ENCODE measurements around the gene CFL2. TPM values are rescaled to one million over a fixed set of nuclear protein-coding genes. Genes with fewer than 3 reads are reported as not detected.

Gene CFL2
- total and polyA plus RNA-seq, 2 of the 13 experiments (the other 11 are each of a cell fraction or from before 2014, with no cell fraction given) = 114 to 158 TPM

GRCh38 chr14:34680806-34681479, 33.5 kb downstream of the CFL2 start:
- ChIA-PET CTCF (ENCODE audit: low intra/inter-chr PET ratio, low total read pairs) (no interaction called here), POLR2A (interaction anchor here (1.5 kb wide), 1 partner anchor 12 kb away, joined by 4 read pairs; no protein-coding TSS in a partner anchor)
- no peak overlapping the region for H3K27ac ChIP-seq (ENCODE audit: extremely low read length, insufficient read depth, low read length)
- FAIRE-seq (no peak), DNase-seq (ENCODE audit: low spot score) (no peak), ATAC-seq (no peak)
- in situ Hi-C loops (cut with HindIII; ENCODE audit: extremely low pct_ligation_motif_present, low pct_unique_long_range_greater_than_20kb) = no loop called here
- peak overlapping the region; percentile 8 for H2AFZ ChIP-seq (ENCODE audit: low read length)
- peaks cover 32% of the 10 kb centered on the region for H3K4me1 ChIP-seq (ENCODE audit: insufficient read depth, low read length)
- WGBS (ENCODE audit: low lambda C conversion rate) = 45% methylated on average over 8 of the region's 8 CpGs
- no peak overlapping the region for H3K4me3 ChIP-seq (replicated peaks in 1 of 3; ENCODE audit: insufficient read depth in 1 of 3, low read depth in 2 of 3, low read length in 3 of 3)
- no peaks in the 10 kb centered on the region for H3K79me2 ChIP-seq (ENCODE audit: insufficient read depth, low read length)
- no peaks in the 10 kb centered on the region for H4K20me1 ChIP-seq (ENCODE audit: insufficient read depth, low read length)
- no peaks in the 10 kb centered on the region for H3K36me3 ChIP-seq (replicated peaks in 1 of 2; ENCODE audit: control insufficient read depth in 1 of 2, insufficient read depth in 2 of 2, low read length in 2 of 2)
- H3K9ac ChIP-seq (ENCODE audit: insufficient read depth, low read depth, low read length) = no peak overlapping the region
- H3K9me3 ChIP-seq (ENCODE audit: low read length) = no peaks in the 10 kb centered on the region
- H3K27me3 ChIP-seq (ENCODE audit: control insufficient read depth in 1 of 2, insufficient read depth in 2 of 2, low read length in 2 of 2) = peaks cover 0 to 2% of the 10 kb centered on the region in 2 experiments; a peak in 3 of 5 replicates
- H3K4me2 ChIP-seq (ENCODE audit: low read depth, low read length) = no peak overlapping the region; the same call in 1 of the 2 replicates
- no TSS peak for BruUV-seq (replicated peaks)
- intact Hi-C loops (cut with micrococcal nuclease; ENCODE audit: unreplicated experiment) = no loop called here
- TF ChIP-seq ZNF274 (CRISPR knock-in tag; IDR thresholded peaks at IDR 0.05) (0 out of 2 replicates have a peak, but pooled peaks have one; percentile 25), ZNF883 (CRISPR knock-in tag; IDR thresholded peaks at IDR 0.05; ENCODE audit: not compliant biosample characterization) (peak; percentile 28), HIVEP1 (CRISPR knock-in tag; IDR thresholded peaks at IDR 0.05) (0 out of 2 replicates have a peak, but pooled peaks have one; percentile 33), FOXP4 (CRISPR knock-in tag; IDR thresholded peaks at IDR 0.05) (no peak), CSRNP2 (CRISPR knock-in tag; conservative IDR thresholded peaks at IDR 0.05; ENCODE audit: low read depth) (no peak), ZNF547 (CRISPR knock-in tag; IDR thresholded peaks at IDR 0.05) (0 out of 2 replicates have a peak, but pooled peaks have one; percentile 34)
- TF ChIP-seq, protein P1, sequence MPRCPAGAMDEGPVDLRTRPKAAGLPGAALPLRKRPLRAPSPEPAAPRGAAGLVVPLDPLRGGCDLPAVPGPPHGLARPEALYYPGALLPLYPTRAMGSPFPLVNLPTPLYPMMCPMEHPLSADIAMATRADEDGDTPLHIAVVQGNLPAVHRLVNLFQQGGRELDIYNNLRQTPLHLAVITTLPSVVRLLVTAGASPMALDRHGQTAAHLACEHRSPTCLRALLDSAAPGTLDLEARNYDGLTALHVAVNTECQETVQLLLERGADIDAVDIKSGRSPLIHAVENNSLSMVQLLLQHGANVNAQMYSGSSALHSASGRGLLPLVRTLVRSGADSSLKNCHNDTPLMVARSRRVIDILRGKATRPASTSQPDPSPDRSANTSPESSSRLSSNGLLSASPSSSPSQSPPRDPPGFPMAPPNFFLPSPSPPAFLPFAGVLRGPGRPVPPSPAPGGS (CRISPR knock-in tag; IDR thresholded peaks at IDR 0.05) = peak; percentile 64; the same call in 1 of the 2 replicates
- TF ChIP-seq, protein P2, sequence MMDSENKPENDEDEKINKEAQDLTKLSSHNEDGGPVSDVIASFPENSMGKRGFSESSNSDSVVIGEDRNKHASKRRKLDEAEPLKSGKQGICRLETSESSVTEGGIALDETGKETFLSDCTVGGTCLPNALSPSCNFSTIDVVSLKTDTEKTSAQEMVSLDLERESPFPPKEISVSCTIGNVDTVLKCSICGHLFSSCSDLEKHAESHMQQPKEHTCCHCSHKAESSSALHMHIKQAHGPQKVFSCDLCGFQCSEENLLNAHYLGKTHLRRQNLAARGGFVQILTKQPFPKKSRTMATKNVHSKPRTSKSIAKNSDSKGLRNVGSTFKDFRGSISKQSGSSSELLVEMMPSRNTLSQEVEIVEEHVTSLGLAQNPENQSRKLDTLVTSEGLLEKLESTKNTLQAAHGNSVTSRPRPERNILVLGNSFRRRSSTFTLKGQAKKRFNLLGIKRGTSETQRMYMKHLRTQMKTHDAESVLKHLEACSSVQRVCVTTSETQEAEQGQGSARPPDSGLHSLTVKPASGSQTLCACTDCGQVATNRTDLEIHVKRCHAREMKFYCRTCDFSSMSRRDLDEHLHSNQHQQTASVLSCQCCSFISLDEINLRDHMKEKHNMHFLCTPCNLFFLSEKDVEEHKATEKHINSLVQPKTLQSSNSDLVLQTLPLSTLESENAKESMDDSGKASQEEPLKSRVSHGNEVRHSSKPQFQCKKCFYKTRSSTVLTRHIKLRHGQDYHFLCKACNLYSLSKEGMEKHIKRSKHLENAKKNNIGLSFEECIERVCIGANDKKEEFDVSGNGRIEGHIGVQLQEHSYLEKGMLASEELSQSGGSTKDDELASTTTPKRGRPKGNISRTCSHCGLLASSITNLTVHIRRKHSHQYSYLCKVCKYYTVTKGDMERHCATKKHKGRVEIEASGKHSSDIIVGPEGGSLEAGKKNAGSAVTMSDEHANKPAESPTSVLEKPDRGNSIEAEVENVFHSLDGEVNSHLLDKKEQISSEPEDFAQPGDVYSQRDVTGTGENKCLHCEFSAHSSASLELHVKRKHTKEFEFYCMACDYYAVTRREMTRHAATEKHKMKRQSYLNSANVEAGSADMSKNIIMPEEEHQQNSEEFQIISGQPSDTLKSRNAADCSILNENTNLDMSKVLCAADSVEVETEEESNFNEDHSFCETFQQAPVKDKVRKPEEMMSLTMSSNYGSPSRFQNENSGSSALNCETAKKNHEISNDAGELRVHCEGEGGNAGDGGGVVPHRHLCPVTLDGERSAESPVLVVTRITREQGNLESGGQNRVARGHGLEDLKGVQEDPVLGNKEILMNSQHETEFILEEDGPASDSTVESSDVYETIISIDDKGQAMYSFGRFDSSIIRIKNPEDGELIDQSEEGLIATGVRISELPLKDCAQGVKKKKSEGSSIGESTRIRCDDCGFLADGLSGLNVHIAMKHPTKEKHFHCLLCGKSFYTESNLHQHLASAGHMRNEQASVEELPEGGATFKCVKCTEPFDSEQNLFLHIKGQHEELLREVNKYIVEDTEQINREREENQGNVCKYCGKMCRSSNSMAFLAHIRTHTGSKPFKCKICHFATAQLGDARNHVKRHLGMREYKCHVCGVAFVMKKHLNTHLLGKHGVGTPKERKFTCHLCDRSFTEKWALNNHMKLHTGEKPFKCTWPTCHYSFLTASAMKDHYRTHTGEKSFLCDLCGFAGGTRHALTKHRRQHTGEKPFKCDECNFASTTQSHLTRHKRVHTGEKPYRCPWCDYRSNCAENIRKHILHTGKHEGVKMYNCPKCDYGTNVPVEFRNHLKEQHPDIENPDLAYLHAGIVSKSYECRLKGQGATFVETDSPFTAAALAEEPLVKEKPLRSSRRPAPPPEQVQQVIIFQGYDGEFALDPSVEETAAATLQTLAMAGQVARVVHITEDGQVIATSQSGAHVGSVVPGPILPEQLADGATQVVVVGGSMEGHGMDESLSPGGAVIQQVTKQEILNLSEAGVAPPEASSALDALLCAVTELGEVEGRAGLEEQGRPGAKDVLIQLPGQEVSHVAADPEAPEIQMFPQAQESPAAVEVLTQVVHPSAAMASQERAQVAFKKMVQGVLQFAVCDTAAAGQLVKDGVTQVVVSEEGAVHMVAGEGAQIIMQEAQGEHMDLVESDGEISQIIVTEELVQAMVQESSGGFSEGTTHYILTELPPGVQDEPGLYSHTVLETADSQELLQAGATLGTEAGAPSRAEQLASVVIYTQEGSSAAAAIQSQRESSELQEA (CRISPR knock-in tag; IDR thresholded peaks at IDR 0.05; ENCODE audit: not compliant biosample characterization) = peak; percentile 68

All from HepG2 (cell line).